ENCODE data around the gene MYADML2.

Gene MYADML2

DNA sequence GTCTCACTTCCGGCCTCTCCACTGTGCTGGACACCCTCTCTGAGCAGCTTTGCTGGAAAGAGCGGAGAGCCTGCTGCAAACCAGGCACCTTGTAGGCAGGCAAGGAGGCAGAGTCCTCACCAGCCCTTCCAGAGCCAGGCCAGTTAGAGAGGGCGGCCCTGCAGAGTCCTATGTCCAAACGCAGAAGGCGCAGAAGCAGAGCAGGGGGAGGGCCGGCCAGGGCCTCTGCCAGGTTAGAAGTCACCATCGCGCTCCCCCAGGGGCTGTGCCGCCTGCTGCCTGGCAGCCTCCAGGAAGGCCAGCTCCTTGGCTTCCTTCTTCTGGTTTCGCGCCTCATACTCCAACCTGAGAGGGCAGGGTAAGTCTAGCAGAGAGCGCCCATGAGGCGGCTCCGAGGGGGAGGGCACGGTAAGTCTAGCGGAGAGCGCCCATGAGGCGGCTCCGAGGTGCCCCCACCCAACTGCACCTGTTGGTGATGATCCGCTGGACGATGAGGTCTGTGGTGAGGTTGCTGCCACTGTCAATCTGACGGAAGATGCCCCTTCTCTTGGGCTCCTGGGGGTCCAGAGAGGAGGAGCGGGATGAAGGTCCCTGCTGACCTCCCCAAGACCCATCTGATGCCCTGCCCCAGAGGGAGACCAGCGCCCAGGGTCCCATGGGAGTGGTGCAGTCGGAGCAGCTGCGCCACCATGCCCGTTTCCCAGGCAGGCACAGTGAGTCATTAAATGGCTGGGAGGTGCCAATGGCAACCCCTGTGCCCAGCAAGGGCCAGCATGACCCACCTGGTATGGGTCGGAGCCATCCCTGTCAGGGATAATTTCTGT, 42.2 kb downstream of the MYADML2 start:
- Histone ChIP-seq H3K4me3 (ENCODE audit: extremely low read depth, insufficient read depth, low read length, poor library complexity, severe bottlenecking) (no peak overlapping the region), H3K9me3 (ENCODE audit: control insufficient read depth, low read length) (no peaks in the 10 kb centered on the region), H3K36me3 (ENCODE audit: control insufficient read depth, insufficient read depth, low read length) (peaks cover 68% of the 10 kb centered on the region), H3K4me1 (ENCODE audit: control insufficient read depth, insufficient read depth, low read length, poor library complexity, severe bottlenecking) (peaks cover 6% of the 10 kb centered on the region), H3K27ac (ENCODE audit: low read depth, low read length, severe bottlenecking) (no peak overlapping the region)
- WGBS, 2 experiments (ENCODE audit: insufficient coverage in 2 of 2): 96 to 97% methylated on average over 24 to 26 of the region's 28 CpGs

DNA sequence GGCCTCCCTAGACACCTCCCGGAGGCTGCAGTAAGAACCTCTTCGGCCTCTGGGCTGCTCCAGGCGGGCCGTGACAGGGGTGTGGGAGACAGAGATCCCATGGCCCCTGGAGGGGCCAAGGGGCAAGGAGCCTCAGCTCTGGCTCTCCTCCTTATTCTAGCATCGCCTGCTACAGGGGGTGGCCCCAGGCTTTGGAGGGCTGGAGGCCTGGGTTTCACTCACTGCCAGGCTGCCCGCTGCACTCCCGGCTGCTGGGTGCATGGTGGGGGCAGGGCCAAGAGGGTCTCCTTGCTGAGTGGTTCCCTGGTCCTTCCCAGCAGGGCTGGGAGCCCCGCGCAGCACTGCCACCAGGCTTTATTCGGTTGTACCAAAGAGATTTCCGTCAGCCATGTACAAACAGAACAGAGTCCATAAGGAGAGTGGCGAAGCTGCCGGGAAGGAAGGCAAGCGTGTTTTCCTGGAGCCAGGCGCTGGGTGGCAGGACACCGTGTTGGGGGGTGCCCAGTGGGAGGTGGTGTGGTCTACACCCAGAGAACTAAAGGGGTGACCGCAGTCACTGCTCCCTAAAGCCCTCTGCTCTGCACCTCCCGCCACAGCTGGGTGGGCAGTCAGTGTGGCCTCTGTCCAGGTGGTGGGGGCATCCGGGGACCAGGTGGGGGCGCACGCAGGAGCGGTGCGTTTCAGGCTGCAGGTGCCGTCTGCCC, 43.0 kb downstream of the MYADML2 start:
- H3K9me3 ChIP-seq (ENCODE audit: control insufficient read depth, low read length): no peaks in the 10 kb centered on the region
- peaks cover 67% of the 10 kb centered on the region for H3K36me3 ChIP-seq (ENCODE audit: control insufficient read depth, insufficient read depth, low read length)
- H3K27ac ChIP-seq (ENCODE audit: low read depth, low read length, severe bottlenecking): no peak overlapping the region
- H3K4me1 ChIP-seq (ENCODE audit: control insufficient read depth, insufficient read depth, low read length, poor library complexity, severe bottlenecking): peaks cover 5% of the 10 kb centered on the region
- 94 to 96% methylated on average over 23 of the region's 24 CpGs for WGBS, 2 experiments (ENCODE audit: insufficient coverage in 2 of 2)
- no peak overlapping the region for H3K4me3 ChIP-seq (ENCODE audit: extremely low read depth, insufficient read depth, low read length, poor library complexity, severe bottlenecking)

DNA sequence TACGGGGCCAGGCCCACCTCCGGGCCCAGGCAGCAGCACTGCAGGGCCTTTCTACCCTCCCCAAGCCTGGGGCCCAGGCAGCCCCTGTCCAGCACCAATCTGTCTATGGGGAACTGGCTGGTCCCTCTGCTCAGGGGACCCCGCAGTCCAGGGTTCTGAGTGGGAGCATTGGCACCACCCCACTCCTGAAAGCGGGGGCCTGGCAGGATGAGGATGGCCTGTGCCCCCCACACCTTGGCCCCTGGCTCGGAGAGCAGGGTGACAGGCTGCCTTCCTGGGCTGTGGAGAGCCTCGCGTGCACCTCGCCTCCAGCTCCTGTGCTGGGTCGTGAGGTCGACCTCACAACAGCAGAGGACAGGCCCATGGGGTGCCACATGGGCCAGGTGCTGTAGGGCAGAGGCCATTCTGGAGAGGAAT, 43.6 kb downstream of the MYADML2 start:
- Histone ChIP-seq H3K36me3 (ENCODE audit: control insufficient read depth, insufficient read depth, low read length) (peaks cover 66% of the 10 kb centered on the region), H3K4me3 (ENCODE audit: extremely low read depth, insufficient read depth, low read length, poor library complexity, severe bottlenecking) (no peak overlapping the region), H3K4me1 (ENCODE audit: control insufficient read depth, insufficient read depth, low read length, poor library complexity, severe bottlenecking) (peaks cover 11% of the 10 kb centered on the region), H3K27ac (ENCODE audit: low read depth, low read length, severe bottlenecking) (no peak overlapping the region), H3K9me3 (ENCODE audit: control insufficient read depth, low read length) (no peaks in the 10 kb centered on the region)
- WGBS, 2 experiments (ENCODE audit: insufficient coverage in 2 of 2): 95 to 98% methylated on average over 9 of the region's 10 CpGs

DNA sequence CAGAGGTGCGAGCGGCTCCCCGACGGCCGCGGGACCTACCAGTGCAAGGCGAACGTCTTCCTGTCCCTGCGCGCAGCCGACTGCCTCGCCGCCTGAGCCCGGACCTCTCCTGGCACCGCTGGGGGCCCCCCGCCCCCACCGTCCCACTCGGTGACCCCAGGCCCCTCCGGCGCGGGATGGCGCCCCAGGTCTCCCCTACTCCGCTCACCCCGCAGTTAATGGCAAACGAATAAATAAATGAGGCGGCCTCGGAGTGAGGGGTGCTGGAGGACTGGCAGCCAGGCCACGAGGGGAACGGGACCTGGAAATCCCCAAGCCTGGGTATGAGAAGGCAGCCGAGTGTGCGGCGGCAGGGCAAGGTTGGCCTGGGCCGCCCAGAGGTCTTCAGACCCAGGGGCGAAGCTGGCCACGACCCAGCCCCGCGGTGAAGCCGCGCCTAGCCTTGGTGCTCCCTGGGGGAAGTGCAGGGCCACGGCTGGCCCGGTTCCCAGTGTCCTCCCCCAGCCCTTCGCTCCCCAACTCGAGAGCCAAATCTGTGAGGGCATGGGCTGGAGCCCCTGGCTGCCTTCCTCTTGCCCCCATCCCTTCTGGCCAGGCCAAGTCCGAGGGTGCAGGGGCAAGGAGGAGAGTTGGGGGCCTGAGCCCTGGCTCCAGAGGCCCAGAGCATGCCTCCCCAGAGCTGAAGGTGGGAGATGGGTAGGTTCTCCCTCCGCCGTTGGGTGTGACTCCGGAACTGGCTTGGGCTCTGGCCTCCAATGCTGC, 44.2 kb downstream of the MYADML2 start:
- Histone ChIP-seq H3K9me3 (ENCODE audit: control insufficient read depth, low read length) (no peaks in the 10 kb centered on the region), H3K36me3 (ENCODE audit: control insufficient read depth, insufficient read depth, low read length) (peaks cover 66% of the 10 kb centered on the region), H3K27ac (ENCODE audit: low read depth, low read length, severe bottlenecking) (no peak overlapping the region), H3K4me1 (ENCODE audit: control insufficient read depth, insufficient read depth, low read length, poor library complexity, severe bottlenecking) (peaks cover 17% of the 10 kb centered on the region), H3K4me3 (ENCODE audit: extremely low read depth, insufficient read depth, low read length, poor library complexity, severe bottlenecking) (no peak overlapping the region)
- WGBS, 2 experiments (ENCODE audit: insufficient coverage in 2 of 2): 75 to 76% methylated on average over 45 to 46 of the region's 47 CpGs

DNA sequence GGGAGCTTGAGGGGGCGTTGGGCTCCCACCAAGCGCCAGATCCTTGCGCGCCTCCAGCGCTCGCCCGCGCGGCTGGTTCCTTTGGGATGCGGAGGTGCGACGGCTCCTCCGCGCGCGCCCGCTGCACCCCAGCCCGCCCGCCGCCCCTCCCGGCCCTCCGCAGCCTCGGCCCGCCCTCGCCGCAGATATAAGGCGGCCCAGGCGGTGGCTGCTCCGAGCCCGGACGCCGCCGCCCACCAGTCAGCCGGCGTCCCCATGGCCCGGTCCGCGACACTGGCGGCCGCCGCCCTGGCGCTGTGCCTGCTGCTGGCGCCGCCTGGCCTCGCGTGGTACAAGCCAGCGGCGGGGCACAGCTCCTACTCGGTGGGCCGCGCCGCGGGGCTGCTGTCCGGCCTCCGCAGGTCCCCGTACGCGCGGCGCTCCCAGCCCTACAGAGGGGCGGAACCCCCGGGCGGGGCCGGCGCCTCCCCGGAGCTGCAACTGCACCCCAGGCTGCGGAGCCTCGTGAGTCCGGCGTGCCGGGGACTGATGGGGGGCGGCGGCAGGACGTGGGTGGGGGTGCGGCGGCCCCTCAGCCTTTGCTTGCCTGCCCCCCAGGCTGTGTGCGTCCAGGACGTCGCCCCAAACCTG, 44.9 kb downstream of the MYADML2 start, which contains the start of gene NPB:
TSS of gene NPB (plus strand) at position 216 of the 630 bp plus-strand sequence. CDS start at position 256, 40 bp downstream.
- Histone ChIP-seq H3K36me3 (ENCODE audit: control insufficient read depth, insufficient read depth, low read length) (peaks cover 66% of the 10 kb centered on the region), H3K9me3 (ENCODE audit: control insufficient read depth, low read length) (no peaks in the 10 kb centered on the region), H3K4me1 (ENCODE audit: control insufficient read depth, insufficient read depth, low read length, poor library complexity, severe bottlenecking) (peaks cover 21% of the 10 kb centered on the region), H3K4me3 (ENCODE audit: extremely low read depth, insufficient read depth, low read length, poor library complexity, severe bottlenecking) (peak within 1 kb of the TSS; percentile 5), H3K27ac (ENCODE audit: low read depth, low read length, severe bottlenecking) (no peak within 1 kb of the TSS)
- WGBS, 2 experiments (ENCODE audit: insufficient coverage in 2 of 2): 10 to 16% methylated on average over 56 to 72 of the region's 79 CpGs

DNA sequence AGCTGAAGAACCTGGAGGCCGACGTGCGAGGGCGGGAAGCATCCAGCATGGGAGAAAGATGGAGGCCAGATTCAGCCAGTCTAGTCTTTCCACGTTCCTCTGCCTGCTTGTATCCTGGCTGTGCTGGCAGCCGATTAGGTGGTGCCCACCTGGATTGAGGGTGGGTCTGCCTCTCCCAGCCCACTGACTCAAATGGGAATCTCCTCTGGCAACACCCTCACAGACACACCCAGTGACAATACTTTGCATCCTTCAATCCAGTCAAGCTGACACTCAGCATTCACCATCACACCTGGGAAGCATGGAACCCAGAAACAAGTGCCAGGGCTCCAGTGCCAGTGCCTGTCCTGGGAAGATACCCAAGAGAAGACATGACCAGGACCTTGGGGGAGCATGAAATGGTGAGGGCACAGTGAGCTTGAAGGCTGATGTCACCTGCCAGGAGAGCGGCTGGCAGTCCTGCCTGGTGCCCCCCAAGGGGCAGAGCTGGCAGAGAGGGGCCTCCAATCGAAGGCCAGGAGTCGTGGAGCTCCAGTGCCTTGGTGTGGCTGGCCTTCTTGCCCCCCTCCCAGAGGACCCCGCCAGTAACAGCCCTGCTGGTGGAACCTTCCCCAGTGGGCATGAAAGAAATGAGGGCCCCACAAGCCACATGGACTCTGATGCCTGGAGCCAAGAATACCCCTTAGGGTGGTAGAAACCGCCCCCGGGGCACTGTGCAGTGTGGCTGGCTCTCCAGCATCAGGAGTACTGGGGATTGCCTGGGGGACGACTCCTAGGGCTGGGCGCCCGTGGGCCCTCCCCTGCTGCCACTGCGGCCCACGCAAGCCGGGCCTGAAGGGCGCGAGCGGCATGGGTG, 45.6 kb downstream of the MYADML2 start:
- peak overlapping the region; percentile 5 for H3K4me3 ChIP-seq (ENCODE audit: extremely low read depth, insufficient read depth, low read length, poor library complexity, severe bottlenecking)
- H3K4me1 ChIP-seq (ENCODE audit: control insufficient read depth, insufficient read depth, low read length, poor library complexity, severe bottlenecking): peaks cover 21% of the 10 kb centered on the region
- H3K9me3 ChIP-seq (ENCODE audit: control insufficient read depth, low read length): no peaks in the 10 kb centered on the region
- 65 to 67% methylated on average over 20 to 21 of the region's 21 CpGs for WGBS, 2 experiments (ENCODE audit: insufficient coverage in 2 of 2)
- no peak overlapping the region for H3K27ac ChIP-seq (ENCODE audit: low read depth, low read length, severe bottlenecking)
- H3K36me3 ChIP-seq (ENCODE audit: control insufficient read depth, insufficient read depth, low read length): peaks cover 64% of the 10 kb centered on the region

DNA sequence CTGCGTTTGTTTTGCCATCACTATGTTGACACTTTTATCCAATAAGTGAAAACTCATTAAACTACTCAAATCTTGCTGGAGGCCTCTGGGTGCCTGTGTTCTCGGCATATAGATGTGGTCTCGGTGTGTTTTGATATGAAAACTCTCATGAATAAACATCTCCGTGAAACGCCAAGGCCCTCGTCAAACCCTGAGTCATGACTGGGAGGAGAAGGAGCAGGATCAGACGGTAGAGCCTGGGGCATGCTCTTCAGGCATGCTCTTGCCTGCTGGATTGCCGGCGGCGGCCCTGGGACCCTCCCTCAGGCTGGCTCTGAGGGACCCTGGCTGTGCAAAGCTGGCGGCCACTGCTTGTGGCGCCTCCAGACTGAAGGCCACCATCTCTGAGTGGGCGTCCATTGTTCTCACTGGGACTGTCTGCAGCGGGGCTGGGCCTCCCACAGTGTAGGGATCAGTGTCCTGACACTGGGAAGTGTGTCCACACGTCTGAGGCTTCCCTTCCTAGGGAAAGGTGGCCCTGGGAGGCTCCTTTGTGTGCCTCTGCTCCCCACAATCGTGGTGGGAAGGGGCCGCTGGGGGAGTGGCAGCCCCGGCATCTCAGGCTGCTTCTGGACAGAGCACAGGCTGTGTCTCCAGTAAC, 46.7 kb downstream of the MYADML2 start:
- peaks cover 63% of the 10 kb centered on the region for H3K36me3 ChIP-seq (ENCODE audit: control insufficient read depth, insufficient read depth, low read length)
- H3K4me1 ChIP-seq (ENCODE audit: control insufficient read depth, insufficient read depth, low read length, poor library complexity, severe bottlenecking): peaks cover 21% of the 10 kb centered on the region
- H3K27ac ChIP-seq (ENCODE audit: low read depth, low read length, severe bottlenecking): no peak overlapping the region
- no peak overlapping the region for H3K4me3 ChIP-seq (ENCODE audit: extremely low read depth, insufficient read depth, low read length, poor library complexity, severe bottlenecking)
- WGBS, 2 experiments (ENCODE audit: insufficient coverage in 2 of 2): 91% methylated on average over 17 of the region's 18 CpGs
- no peaks in the 10 kb centered on the region for H3K9me3 ChIP-seq (ENCODE audit: control insufficient read depth, low read length)

DNA sequence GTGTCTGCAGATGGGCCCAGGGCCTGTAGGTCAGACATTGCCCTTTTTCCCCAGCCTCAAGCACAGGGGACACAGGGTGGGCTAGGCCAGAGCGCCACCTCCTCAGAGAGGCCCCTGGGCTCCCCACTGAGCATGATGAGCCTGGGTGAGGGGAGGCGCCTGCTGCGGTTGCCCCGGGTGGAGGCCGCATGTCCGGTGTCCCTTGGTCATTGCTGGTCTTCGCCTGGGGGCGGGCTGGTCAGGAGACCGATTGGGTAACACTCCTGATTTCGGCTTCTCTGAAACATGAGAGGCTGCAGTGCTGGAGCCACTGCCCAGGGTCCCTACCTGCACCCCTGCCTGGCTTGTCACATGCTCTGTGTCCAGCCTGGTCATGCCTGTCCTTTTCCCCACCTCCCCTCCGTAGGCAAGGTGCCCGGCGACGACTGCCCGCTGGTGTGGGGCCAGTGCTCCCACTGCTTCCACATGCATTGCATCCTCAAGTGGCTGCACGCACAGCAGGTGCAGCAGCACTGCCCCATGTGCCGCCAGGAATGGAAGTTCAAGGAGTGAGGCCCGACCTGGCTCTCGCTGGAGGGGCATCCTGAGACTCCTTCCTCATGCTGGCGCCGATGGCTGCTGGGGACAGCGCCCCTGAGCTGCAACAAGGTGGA, 47.4 kb downstream of the MYADML2 start:
- no peaks in the 10 kb centered on the region for H3K9me3 ChIP-seq (ENCODE audit: control insufficient read depth, low read length)
- H3K36me3 ChIP-seq (ENCODE audit: control insufficient read depth, insufficient read depth, low read length): peaks cover 64% of the 10 kb centered on the region
- peaks cover 21% of the 10 kb centered on the region for H3K4me1 ChIP-seq (ENCODE audit: control insufficient read depth, insufficient read depth, low read length, poor library complexity, severe bottlenecking)
- WGBS, 2 experiments (ENCODE audit: insufficient coverage in 2 of 2): 97 to 98% methylated on average over 19 to 21 of the region's 22 CpGs
- no peak overlapping the region for H3K27ac ChIP-seq (ENCODE audit: low read depth, low read length, severe bottlenecking)
- H3K4me3 ChIP-seq (ENCODE audit: extremely low read depth, insufficient read depth, low read length, poor library complexity, severe bottlenecking): no peak overlapping the region

DNA sequence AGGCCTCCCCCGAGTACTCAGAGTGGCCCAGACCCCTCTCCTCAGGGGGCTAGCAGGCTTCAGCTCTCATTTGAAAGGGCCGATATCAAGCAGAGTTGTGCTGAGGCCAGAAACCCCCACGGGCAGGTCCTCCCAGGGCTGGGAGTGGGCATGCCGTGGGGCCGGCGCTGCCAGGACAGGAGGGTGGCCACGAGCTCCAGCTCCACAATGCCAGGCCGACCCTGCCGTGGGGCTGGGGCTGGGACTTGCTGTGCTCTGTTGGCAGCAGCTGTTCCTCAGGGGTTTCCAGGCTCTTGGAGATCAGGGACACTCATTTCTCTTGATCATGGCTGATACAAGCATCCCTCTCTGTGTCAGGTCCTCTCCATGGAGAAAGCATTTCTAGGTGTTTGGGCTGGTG, 48.1 kb downstream of the MYADML2 start:
- H3K9me3 ChIP-seq (ENCODE audit: control insufficient read depth, low read length): no peaks in the 10 kb centered on the region
- H3K4me1 ChIP-seq (ENCODE audit: control insufficient read depth, insufficient read depth, low read length, poor library complexity, severe bottlenecking): peaks cover 21% of the 10 kb centered on the region
- H3K27ac ChIP-seq (ENCODE audit: low read depth, low read length, severe bottlenecking): peak overlapping the region; percentile 25
- peaks cover 65% of the 10 kb centered on the region for H3K36me3 ChIP-seq (ENCODE audit: control insufficient read depth, insufficient read depth, low read length)
- 87 to 93% methylated on average over 9 of the region's 9 CpGs for WGBS, 2 experiments (ENCODE audit: insufficient coverage in 2 of 2)
- H3K4me3 ChIP-seq (ENCODE audit: extremely low read depth, insufficient read depth, low read length, poor library complexity, severe bottlenecking): no peak overlapping the region

All from mesodermal cell (in vitro differentiated cells).